ENCODE results near the gene XPC.

DNA sequence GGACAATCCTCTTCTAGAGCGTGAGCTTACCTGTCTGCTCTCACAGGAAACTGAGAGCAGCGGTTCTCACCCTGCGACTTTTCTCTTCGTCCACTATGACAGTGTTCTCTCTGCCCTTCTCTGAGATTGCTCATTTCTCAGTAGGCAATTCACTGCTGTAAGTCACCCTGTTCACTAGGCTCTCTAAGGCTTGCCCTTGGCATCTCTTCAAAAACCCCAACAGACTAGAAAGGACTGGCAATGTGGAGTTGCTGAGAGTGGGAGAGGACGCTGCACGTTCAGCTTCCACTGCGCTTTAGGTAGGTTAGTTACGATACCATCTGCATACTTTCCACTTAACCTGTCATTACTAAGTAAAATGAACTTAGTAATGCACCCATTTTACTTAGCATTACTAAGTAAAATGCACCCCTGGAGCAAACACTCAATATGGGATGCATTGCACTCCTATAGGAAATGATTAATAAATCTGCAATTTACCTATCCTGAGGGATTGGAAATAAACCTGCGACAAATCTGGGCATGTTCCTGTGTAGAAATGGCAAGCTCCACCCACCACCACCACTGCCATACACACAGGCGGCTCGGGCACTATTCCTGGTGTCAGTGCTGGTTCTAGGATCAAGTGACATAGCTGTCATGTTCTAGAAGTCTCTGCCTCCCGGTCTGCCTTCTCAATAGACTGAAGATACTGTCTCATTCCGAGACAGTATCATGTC lies 21.4 kb downstream of the XPC start:
- TF ChIP-seq, protein P1, sequence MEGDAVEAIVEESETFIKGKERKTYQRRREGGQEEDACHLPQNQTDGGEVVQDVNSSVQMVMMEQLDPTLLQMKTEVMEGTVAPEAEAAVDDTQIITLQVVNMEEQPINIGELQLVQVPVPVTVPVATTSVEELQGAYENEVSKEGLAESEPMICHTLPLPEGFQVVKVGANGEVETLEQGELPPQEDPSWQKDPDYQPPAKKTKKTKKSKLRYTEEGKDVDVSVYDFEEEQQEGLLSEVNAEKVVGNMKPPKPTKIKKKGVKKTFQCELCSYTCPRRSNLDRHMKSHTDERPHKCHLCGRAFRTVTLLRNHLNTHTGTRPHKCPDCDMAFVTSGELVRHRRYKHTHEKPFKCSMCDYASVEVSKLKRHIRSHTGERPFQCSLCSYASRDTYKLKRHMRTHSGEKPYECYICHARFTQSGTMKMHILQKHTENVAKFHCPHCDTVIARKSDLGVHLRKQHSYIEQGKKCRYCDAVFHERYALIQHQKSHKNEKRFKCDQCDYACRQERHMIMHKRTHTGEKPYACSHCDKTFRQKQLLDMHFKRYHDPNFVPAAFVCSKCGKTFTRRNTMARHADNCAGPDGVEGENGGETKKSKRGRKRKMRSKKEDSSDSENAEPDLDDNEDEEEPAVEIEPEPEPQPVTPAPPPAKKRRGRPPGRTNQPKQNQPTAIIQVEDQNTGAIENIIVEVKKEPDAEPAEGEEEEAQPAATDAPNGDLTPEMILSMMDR (IDR thresholded peaks at IDR 0.05; ENCODE audit: insufficient read depth, low read length, poor library complexity, severe bottlenecking): no peak
- no peak for TF ChIP-seq EZH2phosphoT487 (conservative IDR thresholded peaks at IDR 0.05; ENCODE audit: low read length)

All from SU-DHL-6 (cell line).